Spleen (tissue), 7 donors: ENCODE measurements around the gene TRAPPC6A.

Experiments used
- CTCF ChIP-seq, 11 experiments: fragments of 200-600 bp in 7 of 11; fragments of 450-650 bp in 4 of 11; sonication (generic) in 4 of 11; IDR thresholded peaks in 8 of 11; conservative IDR thresholded peaks in 3 of 11; 1 replicate in 7 of 11; 2 replicates in 4 of 11; pipeline versions ENCODE4 v1.4.0 to v1.8.0; 2016 to 2021; ENCODE audit warnings: antibody characterized with exemption in 11 of 11, inconsistent platforms in 4 of 11, mild to moderate bottlenecking in 1 of 11
- POLR2A ChIP-seq, 3 donors: fragments of 450-650 bp; IDR thresholded peaks; one replicate each; pipeline ENCODE4 v1.5.1; 2017; ENCODE audit warnings: antibody characterized with exemption in 3 of 3, mild to moderate bottlenecking in 1 of 3
- POLR2AphosphoS5 ChIP-seq, 3 donors: sonication (generic); formaldehyde crosslinking; IDR thresholded peaks; one replicate each; pipeline ENCODE4 v1.5.1; 2017; ENCODE audit warnings: antibody characterized with exemption in 3 of 3
- donor health status: DM: no; HTN: no; CAD: no; lungs with moderate emphysema.
- donor health status: DM: no; HTN: no; CAD: no.
- donor health status: DM: no; HTN: no; CAD: no.

DNA sequence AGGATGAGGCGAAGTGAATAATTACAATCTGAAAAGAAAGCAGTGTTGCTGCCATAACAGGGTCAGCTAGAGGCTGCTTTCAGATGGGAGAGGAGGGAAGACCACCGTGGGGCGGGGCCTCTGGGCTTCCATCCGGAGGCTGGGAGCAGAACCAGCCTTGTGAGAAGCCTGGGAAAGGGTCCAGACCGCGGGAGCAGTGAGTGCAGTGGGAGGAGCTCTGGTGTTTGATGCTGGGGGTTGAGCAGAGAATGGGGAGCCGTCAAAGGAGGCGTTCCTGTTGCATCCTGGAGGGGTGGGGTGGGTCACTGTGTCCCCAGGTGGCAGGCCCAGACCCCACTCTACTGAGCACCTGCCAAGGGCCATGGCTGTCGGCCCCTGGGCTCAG lies 35.3 kb downstream of the TRAPPC6A start:
- TF ChIP-seq CTCF (IDR thresholded peaks at IDR 0.05 in 8 of 11, conservative IDR thresholded peaks at IDR 0.05 in 3 of 11): no peak
- TF ChIP-seq POLR2A (IDR thresholded peaks at IDR 0.05): no peak
- no peak for TF ChIP-seq POLR2AphosphoS5 (IDR thresholded peaks at IDR 0.05)
